Activated CD8-positive, alpha-beta memory T cell treated with anti-CD3 and anti-CD28 coated beads, Interleukin-2, amount 10 ng/mL, durations not matched to agents 7 days and 5 days (primary cell): ENCODE measurements around the gene COPG2. TPM values are rescaled to one million over a fixed set of nuclear protein-coding genes. Genes with fewer than 3 reads are reported as not detected.

Source experiments
- ATAC-seq: fragments of 150-1000 bp; cut with Tn5 transposase; one replicate; pipeline ENCODE4 v1.10.0; 2021; ENCODE audit warnings: moderate library complexity
- CTCF ChIA-PET: fragments of 350-600 bp; sonication (Branson Sonifier 250); formaldehyde crosslinking; loops from one replicate; lab custom pipeline; 2021; ENCODE audit warnings: antibody characterized with exemption; lab: Charles Lee
- DNase-seq: peaks from one replicate; pipeline ENCODE4 v3.0.0-alpha.2; 2020
- H3K27ac Mint-ChIP-seq: one replicate; pipeline ENCODE4 v1.8.0; 2021; ENCODE audit warnings: mild to moderate bottlenecking, mixed read lengths
- H3K27me3 Mint-ChIP-seq: one replicate; pipeline ENCODE4 v1.8.0; 2021; ENCODE audit warnings: mixed read lengths
- H3K36me3 Mint-ChIP-seq: one replicate; pipeline ENCODE4 v1.8.0; 2021; ENCODE audit warnings: mild to moderate bottlenecking, mixed read lengths
- H3K4me1 Mint-ChIP-seq: one replicate; pipeline ENCODE4 v1.8.0; 2021; ENCODE audit warnings: mixed read lengths
- H3K4me3 Mint-ChIP-seq: one replicate; pipeline ENCODE4 v1.8.0; 2021; ENCODE audit warnings: mild to moderate bottlenecking, moderate library complexity, mixed read lengths
- H3K9me3 Mint-ChIP-seq: one replicate; pipeline ENCODE4 v1.8.0; 2022; ENCODE audit warnings: low read depth, mixed read lengths
- total RNA-seq, 2 experiments: library from RNA; stranded (reverse); gene quantifications; one replicate each; pipeline ENCODE4 v1.2.3, GENCODE V29; 2021

Gene COPG2
- total RNA-seq, 2 experiments from 2014 or later, result 17.6 to 21.1 TPM

DNA sequence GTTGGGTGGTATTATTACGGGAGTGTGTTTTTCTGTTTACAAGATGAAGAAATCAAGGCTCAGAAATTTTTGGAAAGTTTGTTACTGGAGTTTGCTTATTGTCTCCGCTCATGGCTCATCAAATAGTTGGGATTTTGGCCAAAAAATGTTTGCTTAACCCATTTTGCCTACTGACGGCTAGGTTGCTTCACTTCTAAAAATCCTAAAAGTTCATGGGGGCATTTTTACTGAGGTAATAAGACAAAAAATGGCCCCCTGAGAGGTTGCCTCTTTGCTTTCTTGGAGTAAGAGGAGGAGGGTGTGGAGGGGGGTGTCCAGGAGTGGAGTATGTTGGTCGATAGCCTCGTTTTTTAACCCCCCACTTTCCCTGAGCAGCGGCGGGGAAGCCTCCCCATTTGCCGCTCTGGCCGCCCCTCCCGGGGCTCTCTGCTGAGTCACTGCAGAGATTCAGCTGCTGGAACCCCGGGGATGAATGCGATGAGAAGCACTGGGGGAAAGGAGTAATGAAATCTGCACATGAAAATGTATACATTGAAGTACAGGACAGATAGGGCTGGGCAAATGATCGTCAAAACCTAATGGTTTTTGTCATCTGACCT, 175.2 kb downstream of the COPG2 start:
- no peak for DNase-seq
- CTCF ChIA-PET, result no interaction called here
- H3K27ac Mint-ChIP-seq, result no peak overlapping the region
- peaks cover 13% of the 10 kb centered on the region for H3K4me1 Mint-ChIP-seq
- H3K36me3 Mint-ChIP-seq, result peaks cover 5% of the 10 kb centered on the region
- peaks cover 58% of the 10 kb centered on the region for H3K27me3 Mint-ChIP-seq
- no peak for ATAC-seq
- H3K4me3 Mint-ChIP-seq, result no peak overlapping the region
- H3K9me3 Mint-ChIP-seq, result no peaks in the 10 kb centered on the region

DNA sequence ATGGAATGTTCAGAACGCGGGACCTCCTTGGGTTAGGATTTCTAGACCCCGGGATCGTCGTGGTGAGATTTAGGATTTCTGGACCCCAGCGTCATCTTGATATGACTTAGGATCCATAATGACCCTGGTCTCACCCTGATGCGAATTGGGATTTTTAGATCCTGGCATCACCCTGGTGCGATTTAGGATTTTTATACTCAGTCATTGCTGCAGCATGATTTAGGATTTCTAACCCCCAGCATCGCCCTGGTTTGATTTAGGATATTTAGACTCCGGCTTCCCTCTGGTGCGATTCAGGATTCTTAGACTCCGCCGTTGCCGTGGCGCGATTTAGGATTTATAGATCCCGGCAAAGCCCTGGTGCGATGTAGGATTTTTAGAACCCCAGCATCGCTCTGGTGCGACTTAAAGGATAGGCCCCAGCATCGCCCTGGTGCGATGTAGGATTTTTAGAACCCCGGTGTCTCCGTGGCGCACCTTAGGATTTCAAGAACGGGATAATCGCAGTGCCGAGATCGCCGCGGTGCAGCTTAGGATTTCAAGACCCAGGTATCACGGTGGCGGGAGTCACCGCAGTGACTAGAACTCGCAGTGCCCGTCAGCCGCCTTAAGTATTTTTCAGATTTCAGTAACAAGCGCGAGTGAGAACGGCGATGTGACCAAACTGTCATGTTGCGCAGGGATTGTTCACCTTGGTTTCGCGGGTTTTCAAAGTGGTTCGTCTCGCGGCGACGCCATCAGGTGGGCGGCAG, 175.8 kb downstream of the COPG2 start:
- DNase-seq (no peak), ATAC-seq (no peak)
- Mint-ChIP-seq H3K27ac (no peak overlapping the region), H3K4me1 (peaks cover 13% of the 10 kb centered on the region), H3K9me3 (no peaks in the 10 kb centered on the region), H3K36me3 (peaks cover 5% of the 10 kb centered on the region), H3K4me3 (no peak overlapping the region), H3K27me3 (peaks cover 64% of the 10 kb centered on the region)
- CTCF ChIA-PET, result no interaction called here

DNA sequence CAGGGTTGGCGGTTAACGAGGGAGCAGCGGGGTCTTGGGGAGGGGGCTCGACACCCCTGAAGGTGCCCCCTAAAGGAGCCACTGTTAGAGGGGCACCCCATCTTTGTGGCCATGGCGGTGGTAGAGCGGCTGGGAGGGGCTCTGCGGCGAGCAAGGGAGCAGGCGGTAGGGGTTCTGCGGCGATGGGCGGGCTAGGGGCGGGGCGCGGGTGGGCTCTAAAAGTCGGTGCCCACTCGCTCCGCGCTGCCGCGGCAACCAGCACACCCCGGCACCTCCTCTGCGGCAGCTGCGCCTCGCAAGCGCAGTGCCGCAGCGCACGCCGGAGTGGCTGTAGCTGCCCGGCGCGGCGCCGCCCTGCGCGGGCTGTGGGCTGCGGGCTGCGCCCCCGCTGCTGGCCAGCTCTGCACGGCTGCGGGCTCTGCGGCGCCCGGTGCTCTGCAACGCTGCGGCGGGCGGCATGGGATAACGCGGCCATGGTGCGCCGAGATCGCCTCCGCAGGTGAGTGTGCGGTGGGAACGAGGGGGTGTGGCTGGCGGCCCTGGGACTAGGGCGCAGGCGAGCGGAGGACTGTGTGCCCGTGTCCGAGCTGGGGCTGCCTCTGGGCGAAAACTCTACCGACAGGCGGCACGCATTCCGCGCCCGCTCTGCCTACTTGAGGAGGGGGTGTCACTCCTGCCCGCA, 176.6 kb downstream of the COPG2 start, which contains the start of gene MEST:
MEST (plus strand) TSS at position 245 of the 682 bp plus-strand sequence; CDS start at position 474, 229 bp downstream.
- peaks cover 5% of the 10 kb centered on the region for H3K36me3 Mint-ChIP-seq
- H3K27ac Mint-ChIP-seq, result no peak within 1 kb of the TSS
- H3K27me3 Mint-ChIP-seq, result peaks cover 70% of the 10 kb centered on the region
- H3K4me3 Mint-ChIP-seq, result peak within 1 kb of the TSS; percentile 38
- DNase-seq (no peak), ATAC-seq (no peak)
- peaks cover 16% of the 10 kb centered on the region for H3K4me1 Mint-ChIP-seq
- H3K9me3 Mint-ChIP-seq, result no peaks in the 10 kb centered on the region
- CTCF ChIA-PET, result no interaction called here

DNA sequence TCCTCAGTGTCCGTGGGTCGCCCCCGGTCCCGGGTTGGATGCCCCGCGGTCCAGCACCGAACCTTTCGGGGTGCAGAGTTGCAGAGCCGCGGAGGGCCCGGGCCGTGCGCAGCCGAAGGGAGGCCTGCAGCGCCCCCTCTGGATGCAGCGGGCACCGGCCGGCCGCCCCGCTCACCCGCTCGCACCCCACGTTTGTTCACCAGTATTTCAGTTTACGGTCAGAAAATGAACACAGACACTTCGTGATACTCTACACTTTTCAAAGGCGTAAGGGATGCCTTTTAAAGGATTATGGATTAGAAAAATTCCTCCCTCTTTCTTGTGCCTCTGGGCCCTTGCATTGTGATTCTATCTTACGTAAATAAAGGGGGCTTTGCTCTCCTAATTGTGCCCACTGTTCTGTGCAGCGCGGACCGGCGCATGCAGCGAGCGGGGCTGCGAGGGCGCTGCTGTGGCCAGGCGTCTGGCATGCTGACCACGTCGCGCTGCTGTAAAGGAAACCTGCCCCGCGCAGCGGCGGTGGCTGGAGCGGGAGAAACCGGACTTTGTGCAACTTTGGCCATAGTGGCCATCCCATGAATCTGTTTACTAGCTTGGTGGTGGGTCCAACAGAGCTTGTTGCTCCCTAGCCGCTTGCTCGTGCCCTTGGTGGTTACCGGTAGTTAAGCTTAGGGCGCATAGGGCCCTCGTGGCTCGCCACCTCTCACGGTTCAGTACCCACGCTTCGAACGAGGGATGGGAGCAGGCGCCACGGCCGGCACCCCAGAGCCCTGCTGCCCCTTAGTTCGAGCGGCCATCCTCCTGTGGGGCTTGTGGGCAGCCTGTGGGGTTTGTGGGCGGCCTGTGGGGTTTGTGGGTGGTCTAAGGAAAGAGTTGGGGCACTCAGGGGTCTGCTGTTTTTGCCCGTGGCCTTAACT, 177.4 kb downstream of the COPG2 start:
- CTCF ChIA-PET, result no interaction called here
- peaks cover 22% of the 10 kb centered on the region for H3K4me1 Mint-ChIP-seq
- H3K36me3 Mint-ChIP-seq, result peaks cover 5% of the 10 kb centered on the region
- H3K27ac Mint-ChIP-seq, result no peak overlapping the region
- DNase-seq (no peak), ATAC-seq (peak; percentile 35)
- H3K9me3 Mint-ChIP-seq, result no peaks in the 10 kb centered on the region
- peak overlapping the region; percentile 38 for H3K4me3 Mint-ChIP-seq
- H3K27me3 Mint-ChIP-seq, result peaks cover 75% of the 10 kb centered on the region

DNA sequence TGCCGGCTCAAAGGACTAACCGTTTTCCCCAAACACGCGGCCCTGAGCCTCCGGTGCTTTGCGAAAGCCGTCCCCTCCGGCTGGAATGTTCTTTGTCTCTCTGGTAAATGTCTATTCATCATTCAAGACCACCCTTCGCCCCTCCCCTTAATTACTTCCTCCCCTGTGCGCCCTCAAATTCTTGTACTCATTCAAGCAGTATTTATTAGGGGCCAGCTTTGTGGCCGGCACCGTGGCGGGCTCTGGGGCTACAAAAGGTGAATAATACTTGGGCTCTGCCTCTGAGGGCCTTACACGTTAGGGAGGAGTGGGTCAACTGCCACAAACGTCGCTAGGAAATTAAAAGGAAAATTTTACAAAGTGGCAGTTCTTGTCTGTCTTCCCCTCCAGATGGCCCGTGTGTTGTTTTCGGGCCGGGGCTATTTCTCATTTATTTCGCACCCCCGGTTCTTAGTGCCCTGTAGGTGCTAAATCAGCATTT, 178.2 kb downstream of the COPG2 start:
- ATAC-seq (no peak), DNase-seq (no peak)
- CTCF ChIA-PET, result no interaction called here
- Mint-ChIP-seq H3K4me3 (no peak overlapping the region), H3K27me3 (peaks cover 80% of the 10 kb centered on the region), H3K9me3 (no peaks in the 10 kb centered on the region), H3K4me1 (peaks cover 30% of the 10 kb centered on the region), H3K36me3 (peaks cover 5% of the 10 kb centered on the region), H3K27ac (no peak overlapping the region)

DNA sequence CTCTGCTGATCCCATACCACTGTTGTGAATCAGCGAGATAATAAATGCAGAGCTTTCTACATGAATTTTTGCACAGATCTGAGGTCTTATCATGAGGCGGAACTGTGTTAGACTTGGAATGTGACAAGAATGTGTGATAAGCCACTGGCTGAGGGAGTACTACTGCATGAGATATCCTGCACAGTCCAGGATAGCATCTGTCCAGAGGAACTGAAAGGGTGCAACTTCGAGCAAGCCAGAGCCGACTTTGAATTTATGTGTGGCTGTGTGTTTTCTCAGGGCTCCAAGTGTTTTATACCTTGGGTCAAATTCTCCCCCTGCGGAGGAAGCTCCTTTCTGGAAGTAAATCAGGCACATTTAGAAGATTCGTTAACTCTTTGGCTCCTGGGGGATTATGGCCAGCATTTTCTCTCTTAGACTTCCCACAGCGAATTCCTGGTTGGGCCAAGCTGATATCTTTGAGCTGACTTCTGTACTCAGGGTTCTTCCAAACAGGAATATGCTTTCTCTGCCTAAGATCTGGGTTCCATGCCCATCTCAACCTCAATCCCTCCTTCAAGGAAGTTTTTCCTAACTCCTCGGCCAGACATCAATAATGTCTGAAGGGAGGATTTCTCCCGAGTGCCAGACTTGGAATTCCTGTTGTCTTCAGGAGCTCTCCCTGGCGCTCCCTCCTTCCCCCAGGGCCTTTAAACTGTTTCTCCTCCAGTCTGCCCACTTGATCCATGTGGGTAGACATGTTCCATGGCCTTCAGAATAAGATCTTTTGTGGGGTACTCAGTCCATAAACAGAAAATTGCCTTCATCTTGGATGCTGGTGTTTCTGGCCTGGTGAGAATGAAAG, 179.2 kb downstream of the COPG2 start:
- H3K27ac Mint-ChIP-seq, result no peak overlapping the region
- peaks cover 83% of the 10 kb centered on the region for H3K27me3 Mint-ChIP-seq
- no peak for ATAC-seq
- H3K9me3 Mint-ChIP-seq, result no peaks in the 10 kb centered on the region
- CTCF ChIA-PET, result interaction anchor here (1.1 kb wide), 1 partner anchor 24 kb away, joined by 4 read pairs; no protein-coding TSS in a partner anchor
- H3K36me3 Mint-ChIP-seq, result peaks cover 7% of the 10 kb centered on the region
- H3K4me1 Mint-ChIP-seq, result peaks cover 37% of the 10 kb centered on the region
- no peak overlapping the region for H3K4me3 Mint-ChIP-seq
- DNase-seq, result no peak

DNA sequence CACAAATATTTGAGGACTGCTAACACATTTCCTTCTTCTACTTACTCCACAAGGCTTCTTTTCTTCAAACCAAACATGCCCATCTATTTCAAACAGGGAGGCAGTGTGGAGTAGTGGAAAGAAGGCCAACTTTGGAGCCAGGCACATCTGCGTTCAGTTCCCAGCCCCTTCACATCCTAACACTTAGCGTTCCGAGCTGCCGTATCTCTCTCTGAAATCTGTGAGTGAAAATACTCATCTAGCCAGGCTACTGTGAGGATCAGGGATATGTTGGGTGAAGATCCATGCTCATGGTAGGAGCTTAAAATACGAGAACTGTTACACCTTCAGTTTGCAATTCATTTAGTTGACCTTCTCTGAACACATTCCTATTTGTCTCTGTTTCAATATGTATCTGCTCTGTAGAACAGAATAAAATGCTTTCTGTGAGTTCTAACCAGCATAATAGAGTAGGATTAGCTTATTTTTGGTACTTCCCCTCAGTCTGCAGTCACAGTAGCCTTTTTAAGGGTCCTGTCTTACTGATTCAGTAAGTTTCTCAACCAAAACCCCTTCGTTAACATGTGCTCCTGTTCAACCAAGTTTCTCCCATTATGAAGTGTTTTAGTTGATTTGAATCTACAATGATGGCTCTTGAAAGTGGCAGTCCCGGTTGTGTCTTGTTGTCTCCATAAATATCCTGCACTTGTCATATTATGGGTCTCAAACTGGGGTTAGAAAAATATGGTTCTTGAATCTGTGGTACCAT, 180.0 kb downstream of the COPG2 start:
- peaks cover 37% of the 10 kb centered on the region for H3K4me1 Mint-ChIP-seq
- H3K27me3 Mint-ChIP-seq, result peaks cover 80% of the 10 kb centered on the region
- DNase-seq (no peak), ATAC-seq (no peak)
- no peak overlapping the region for H3K4me3 Mint-ChIP-seq
- no peak overlapping the region for H3K27ac Mint-ChIP-seq
- CTCF ChIA-PET, result interaction anchor here (1.1 kb wide), 1 partner anchor 23 kb away, joined by 4 read pairs; no protein-coding TSS in a partner anchor
- peaks cover 7% of the 10 kb centered on the region for H3K36me3 Mint-ChIP-seq
- no peaks in the 10 kb centered on the region for H3K9me3 Mint-ChIP-seq

DNA sequence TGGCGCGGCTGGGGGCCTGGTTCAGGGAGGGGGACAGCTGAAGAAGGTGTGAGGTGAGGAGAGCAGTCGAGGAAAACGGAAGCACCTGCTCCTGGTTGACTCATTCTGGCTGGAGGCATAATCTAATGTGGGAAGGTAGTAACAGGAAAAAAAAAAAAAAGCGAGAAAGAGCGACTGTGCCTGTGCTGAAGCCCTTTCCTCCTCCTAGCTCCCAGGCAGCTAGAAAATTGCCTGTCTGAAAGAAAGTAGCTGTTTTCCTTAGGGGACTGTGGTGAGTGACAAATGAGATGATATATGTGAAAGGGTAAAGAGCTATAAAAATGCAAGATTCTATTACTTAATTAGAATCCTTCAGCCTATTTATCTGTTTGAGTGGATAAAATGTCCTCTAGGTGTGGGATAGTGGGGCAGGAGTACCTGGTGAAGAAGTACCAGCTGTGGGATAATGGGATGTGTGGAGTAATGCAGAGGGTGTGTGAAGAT, 181.6 kb downstream of the COPG2 start:
- H3K9me3 Mint-ChIP-seq, result no peaks in the 10 kb centered on the region
- H3K36me3 Mint-ChIP-seq, result peaks cover 2% of the 10 kb centered on the region
- CTCF ChIA-PET, result interaction anchor here (0.6 to 1.2 kb wide), 9 partner anchors 9 to 415 kb away, joined by 3 to 4 read pairs (median 3); partner anchors contain the start of gene COPG2
- ATAC-seq (no peak), DNase-seq (no peak)
- peaks cover 29% of the 10 kb centered on the region for H3K4me1 Mint-ChIP-seq
- H3K4me3 Mint-ChIP-seq, result peak overlapping the region; percentile 66
- H3K27ac Mint-ChIP-seq, result no peak overlapping the region
- H3K27me3 Mint-ChIP-seq, result peaks cover 73% of the 10 kb centered on the region

DNA sequence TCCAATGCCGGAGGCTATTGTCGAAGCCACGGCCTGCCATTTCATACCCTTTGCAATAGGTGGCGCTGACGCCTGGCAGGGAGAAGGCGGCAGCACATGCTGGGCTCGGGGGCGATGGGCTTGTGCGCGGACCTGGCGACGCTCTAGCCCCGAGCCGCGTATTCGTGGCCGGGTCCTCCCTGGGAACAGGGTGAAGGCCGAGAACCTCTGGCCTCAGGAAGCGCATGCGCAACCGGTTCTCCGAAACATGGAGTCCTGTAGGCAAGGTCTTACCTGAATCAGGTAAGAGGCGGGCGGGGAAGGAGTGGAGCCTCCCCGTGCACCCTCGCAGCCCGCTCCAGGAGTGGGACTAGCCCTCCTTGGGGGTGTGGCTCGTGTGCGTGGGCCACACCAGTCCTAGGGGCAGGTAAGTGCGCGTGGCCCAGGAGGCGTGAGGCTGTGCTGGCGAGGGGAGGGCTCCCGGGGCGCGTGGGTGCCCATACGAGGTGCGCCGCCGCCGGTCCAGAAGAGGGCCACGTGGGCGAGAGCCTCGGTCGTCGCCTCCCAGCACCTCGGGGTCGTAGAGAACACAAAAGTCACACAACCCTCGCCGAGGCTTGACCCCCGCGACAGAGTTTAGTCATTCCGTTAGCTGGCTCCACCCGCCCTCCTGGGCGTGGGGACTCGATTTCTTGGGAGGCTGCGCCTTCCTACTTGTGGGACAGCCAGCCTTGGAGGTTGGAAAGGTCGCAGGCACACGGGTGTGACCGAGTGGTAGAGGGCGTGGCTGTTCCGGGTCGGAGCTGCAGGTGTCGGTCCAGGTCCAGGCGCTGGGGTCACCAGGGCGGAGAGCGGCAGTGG, 182.2 kb downstream of the COPG2 start:
- peak overlapping the region; percentile 66 for H3K4me3 Mint-ChIP-seq
- peaks cover 70% of the 10 kb centered on the region for H3K27me3 Mint-ChIP-seq
- no peaks in the 10 kb centered on the region for H3K9me3 Mint-ChIP-seq
- CTCF ChIA-PET, result interaction anchor here (0.6 to 1.2 kb wide), 8 partner anchors 8 to 414 kb away, joined by 3 to 4 read pairs (median 3); partner anchors contain the start of gene COPG2
- ATAC-seq (peak; percentile 76), DNase-seq (peak; percentile 66)
- no peak overlapping the region for H3K27ac Mint-ChIP-seq
- H3K36me3 Mint-ChIP-seq, result peaks cover 2% of the 10 kb centered on the region
- peaks cover 27% of the 10 kb centered on the region for H3K4me1 Mint-ChIP-seq

DNA sequence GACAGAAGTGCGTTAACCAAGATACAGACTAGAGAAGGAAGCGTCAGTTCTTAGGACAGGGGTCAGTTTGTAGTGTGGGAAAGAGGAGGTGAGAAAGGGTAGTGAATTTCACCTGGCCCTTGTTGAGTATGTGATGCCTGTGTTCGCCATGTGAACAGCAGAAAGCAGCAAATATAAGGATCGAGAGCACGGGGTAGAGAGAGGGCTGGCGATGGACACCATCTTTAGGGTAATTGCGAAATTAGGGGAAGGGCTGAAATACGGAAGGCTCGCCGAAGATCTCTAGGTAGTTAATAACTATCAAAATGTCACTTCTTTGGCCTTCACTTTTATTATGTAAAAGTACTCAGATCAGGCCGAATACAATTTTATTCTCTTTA, 182.8 kb downstream of the COPG2 start:
- CTCF ChIA-PET, result no interaction called here
- Mint-ChIP-seq H3K4me1 (peaks cover 24% of the 10 kb centered on the region), H3K36me3 (peaks cover 2% of the 10 kb centered on the region), H3K9me3 (no peaks in the 10 kb centered on the region), H3K27ac (no peak overlapping the region), H3K27me3 (peaks cover 66% of the 10 kb centered on the region), H3K4me3 (peak overlapping the region; percentile 43)
- ATAC-seq (no peak), DNase-seq (no peak)

DNA sequence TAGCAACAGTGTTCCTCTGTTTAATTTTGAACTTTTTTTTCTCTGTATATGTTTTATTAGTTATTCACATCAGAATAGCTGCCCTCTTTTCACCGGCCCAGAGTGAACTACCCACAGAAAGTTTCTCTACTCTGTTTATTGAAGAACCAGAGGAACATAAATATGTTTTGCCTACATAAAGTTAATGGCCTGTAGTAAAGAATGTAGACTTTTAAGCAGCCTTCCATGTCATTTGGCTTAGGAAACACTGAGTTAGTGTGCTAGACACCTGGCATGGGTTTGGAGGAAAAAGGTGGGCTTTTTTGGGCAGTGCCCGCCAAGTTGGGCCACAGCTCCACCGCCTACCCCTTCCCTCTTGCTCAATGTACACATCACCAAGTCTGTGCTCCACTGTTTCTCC, 185.5 kb downstream of the COPG2 start:
- CTCF ChIA-PET, result interaction anchor here (1.1 kb wide), 1 partner anchor 275 kb away, joined by 4 read pairs; no protein-coding TSS in a partner anchor

More for the DNA sequence above, 185.5 kb downstream of the COPG2 start:
- Mint-ChIP-seq H3K9me3 (peaks cover 2% of the 10 kb centered on the region), H3K36me3 (peaks cover 4% of the 10 kb centered on the region), H3K4me1 (peaks cover 24% of the 10 kb centered on the region), H3K27ac (no peak overlapping the region), H3K27me3 (peaks cover 46% of the 10 kb centered on the region), H3K4me3 (no peak overlapping the region)
- DNase-seq (no peak), ATAC-seq (no peak)
